ENCODE measurements around the gene PCDH17. TPM values are rescaled to one million over a fixed set of nuclear protein-coding genes. Genes with fewer than 3 reads are reported as not detected.

PCDH17 gene
- total RNA-seq, 2 donors from 2014 or later = 0.15 to 0.29 TPM

DNA sequence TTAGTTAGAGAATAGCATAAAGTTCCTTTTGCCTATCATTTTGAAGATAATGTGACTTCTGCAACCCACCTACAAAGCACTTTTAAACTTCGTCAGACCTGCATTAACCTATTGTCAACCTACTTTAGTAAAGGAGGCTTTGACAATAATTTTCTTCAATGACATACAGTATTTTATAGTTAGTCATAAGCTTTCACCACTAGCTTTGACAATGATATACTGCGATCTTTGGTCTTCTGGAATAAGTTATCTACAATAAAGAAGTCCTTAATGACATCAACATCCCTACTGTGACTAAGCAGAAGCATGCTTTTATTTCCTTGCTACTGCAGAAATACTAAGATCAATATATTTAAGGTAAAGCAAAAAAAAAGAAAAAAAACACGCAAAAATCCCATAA, 9.5 kb downstream of the PCDH17 start:
- H3K27me3 Mint-ChIP-seq = no peaks in the 10 kb centered on the region

DNA sequence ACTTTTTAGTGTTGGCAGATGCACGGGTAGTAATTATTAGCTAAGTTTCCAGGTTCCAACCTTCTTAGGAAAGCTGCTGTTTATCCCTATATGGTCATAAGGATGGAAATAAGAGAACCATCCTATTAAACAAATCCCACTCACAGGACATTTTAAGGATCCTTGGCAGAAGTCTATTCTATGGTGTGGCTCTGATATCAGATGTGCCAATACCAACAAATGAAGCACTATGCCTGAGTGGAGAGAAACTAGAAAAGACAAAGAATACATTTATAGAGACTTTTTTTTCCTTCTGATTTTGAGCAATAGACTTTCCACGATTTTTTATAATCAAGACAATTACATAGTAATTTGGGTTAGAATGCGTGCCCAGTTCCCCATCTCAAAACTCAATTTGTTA, 12.6 kb downstream of the PCDH17 start:
- Mint-ChIP-seq H3K4me1 (no peaks in the 10 kb centered on the region), H3K4me3 (no peak overlapping the region), H3K27ac (no peak overlapping the region), H3K27me3 (no peaks in the 10 kb centered on the region), H3K36me3 (ENCODE audit: low read depth) (no peaks in the 10 kb centered on the region)
- no peaks in the 10 kb centered on the region for H3K9me3 ChIP-seq (ENCODE audit: control insufficient read depth, low read length, poor library complexity, severe bottlenecking)
- ATAC-seq (no peak), DNase-seq (no peak)

More for the DNA sequence above, 9.5 kb downstream of the PCDH17 start:
- H3K4me1 Mint-ChIP-seq = no peaks in the 10 kb centered on the region
- H3K9me3 ChIP-seq (ENCODE audit: control insufficient read depth, low read length, poor library complexity, severe bottlenecking) = no peaks in the 10 kb centered on the region
- H3K4me3 Mint-ChIP-seq = no peak overlapping the region
- no peak overlapping the region for H3K27ac Mint-ChIP-seq
- DNase-seq (no peak), ATAC-seq (no peak)
- no peaks in the 10 kb centered on the region for H3K36me3 Mint-ChIP-seq (ENCODE audit: low read depth)

DNA sequence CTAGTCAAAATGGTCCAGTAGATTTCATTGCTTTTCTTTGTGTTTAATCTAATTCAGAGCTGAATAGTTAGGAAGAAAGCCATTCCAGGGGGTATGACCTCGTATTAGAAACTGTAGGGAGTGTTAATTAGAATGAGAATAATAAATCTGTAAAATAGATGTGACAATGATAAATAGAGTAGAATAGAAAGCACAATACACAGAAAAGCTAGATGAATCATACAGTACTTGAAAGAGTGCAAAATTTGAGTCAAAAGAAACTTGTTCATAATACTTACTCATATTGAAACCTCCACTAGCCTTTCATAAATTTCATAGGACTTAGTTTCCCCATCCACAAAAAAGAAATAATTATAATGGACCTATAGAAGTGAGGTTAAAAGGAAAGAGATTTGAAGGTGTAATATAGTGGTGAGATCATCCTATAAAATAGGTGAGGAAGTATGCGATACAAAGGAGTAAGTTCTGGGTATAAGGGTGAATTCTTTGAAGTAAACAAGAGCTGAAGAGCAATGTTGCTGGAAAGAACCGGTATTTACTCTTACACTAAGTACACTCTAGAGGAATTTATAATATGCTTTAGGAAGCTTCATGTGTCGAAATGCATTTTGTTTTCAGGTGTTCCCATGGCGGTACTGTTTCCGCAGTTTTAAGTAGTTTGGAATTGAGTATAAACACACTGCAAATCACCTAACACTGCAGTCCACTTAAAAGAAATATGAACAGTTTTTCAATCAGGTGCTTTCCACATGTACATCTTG, 21.9 kb downstream of the PCDH17 start:
- H3K27me3 Mint-ChIP-seq = no peaks in the 10 kb centered on the region
- no peak for ATAC-seq

DNA sequence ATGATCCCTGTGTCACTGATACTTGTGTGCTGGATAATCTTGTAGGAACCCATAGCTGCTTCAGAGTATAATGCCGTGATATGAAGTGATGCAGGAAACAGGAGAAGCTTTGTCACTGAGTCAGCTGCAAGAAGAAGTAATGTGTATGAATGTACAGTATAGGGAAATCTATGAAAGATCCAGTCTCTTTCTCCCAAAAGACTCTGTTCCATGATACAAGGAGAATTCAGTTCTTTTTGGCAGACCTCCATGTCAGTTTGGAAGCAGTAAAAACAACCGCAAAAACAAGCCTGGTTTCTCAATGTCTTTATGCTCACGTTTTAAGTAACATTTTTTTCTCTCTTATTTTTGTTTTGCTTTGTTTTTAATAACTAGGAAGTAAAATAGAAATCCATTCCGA, 33.9 kb downstream of the PCDH17 start:
- ATAC-seq (no peak), DNase-seq (no peak)
- Mint-ChIP-seq H3K4me1 (no peaks in the 10 kb centered on the region), H3K4me3 (no peak overlapping the region), H3K27ac (no peak overlapping the region), H3K36me3 (ENCODE audit: low read depth) (no peaks in the 10 kb centered on the region), H3K27me3 (no peaks in the 10 kb centered on the region)
- H3K9me3 ChIP-seq (ENCODE audit: control insufficient read depth, low read length, poor library complexity, severe bottlenecking) = no peaks in the 10 kb centered on the region

More for the DNA sequence above, 21.9 kb downstream of the PCDH17 start:
- Mint-ChIP-seq H3K27ac (no peak overlapping the region), H3K36me3 (ENCODE audit: low read depth) (no peaks in the 10 kb centered on the region), H3K4me1 (no peaks in the 10 kb centered on the region), H3K4me3 (no peak overlapping the region)
- no peak for DNase-seq
- H3K9me3 ChIP-seq (ENCODE audit: control insufficient read depth, low read length, poor library complexity, severe bottlenecking) = no peaks in the 10 kb centered on the region

DNA sequence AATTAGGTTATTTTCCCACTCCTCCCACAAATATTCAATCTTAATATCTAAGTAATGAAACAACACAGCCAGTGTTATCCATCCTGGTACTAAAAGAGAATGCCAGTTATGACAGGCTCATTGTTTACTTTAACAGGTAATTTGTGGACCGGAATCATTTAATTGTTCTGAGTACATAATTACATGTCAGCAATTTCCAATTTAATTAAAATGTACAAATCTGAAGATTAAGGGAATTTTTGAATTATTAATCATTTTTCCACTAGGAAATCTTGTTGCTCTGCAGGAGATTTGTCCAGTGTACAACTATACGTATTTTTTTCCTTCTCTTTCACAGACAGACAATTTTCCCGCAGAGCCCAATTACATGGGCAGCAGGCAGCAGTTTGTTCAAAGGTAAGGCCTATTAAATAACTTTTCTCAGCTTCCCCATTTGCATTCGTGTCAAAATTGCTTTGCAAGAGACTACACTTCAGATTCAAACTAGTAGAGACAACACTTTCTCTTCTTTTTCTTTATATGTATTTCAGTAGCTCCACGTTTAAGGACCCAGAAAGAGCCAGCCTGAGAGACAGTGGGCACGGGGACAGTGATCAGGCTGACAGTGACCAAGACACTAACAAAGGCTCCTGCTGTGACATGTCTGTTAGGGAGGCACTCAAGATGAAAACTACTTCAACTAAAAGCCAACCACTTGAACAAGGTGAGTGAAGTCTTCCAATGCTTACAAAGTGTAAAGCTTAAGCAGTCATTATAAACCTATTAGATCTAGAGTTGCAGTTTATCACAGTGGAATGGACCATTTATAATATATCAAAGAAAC, 34.8 kb downstream of the PCDH17 start:
- Mint-ChIP-seq H3K27me3 (no peaks in the 10 kb centered on the region), H3K36me3 (ENCODE audit: low read depth) (no peaks in the 10 kb centered on the region), H3K27ac (no peak overlapping the region), H3K4me3 (no peak overlapping the region), H3K4me1 (no peaks in the 10 kb centered on the region)
- ATAC-seq = no peak
- no peak for DNase-seq
- H3K9me3 ChIP-seq (ENCODE audit: control insufficient read depth, low read length, poor library complexity, severe bottlenecking) = no peaks in the 10 kb centered on the region

DNA sequence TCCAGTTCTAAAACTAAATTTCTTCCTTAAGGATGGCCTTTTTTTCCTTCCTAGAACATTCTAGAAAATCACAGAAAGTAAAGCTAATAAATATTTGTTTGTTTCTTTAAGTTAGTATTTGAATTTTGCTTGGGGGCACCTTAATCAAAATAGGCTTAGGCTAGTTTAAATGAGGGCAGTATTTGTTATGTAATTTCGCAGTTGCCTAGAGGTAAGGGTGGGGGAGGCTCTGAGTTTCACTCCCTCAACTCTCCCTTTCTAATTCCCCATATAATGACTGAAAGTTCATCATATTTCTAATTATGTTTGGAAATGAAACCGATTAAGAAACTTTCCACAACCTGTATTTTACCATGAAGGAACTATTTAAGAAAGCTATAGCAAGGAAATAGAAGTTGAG, 40.6 kb downstream of the PCDH17 start:
- Mint-ChIP-seq H3K4me3 (no peak overlapping the region), H3K27me3 (no peaks in the 10 kb centered on the region), H3K36me3 (ENCODE audit: low read depth) (no peaks in the 10 kb centered on the region), H3K4me1 (no peaks in the 10 kb centered on the region), H3K27ac (no peak overlapping the region)
- ATAC-seq (no peak), DNase-seq (no peak)
- H3K9me3 ChIP-seq (ENCODE audit: control insufficient read depth, low read length, poor library complexity, severe bottlenecking) = no peaks in the 10 kb centered on the region

DNA sequence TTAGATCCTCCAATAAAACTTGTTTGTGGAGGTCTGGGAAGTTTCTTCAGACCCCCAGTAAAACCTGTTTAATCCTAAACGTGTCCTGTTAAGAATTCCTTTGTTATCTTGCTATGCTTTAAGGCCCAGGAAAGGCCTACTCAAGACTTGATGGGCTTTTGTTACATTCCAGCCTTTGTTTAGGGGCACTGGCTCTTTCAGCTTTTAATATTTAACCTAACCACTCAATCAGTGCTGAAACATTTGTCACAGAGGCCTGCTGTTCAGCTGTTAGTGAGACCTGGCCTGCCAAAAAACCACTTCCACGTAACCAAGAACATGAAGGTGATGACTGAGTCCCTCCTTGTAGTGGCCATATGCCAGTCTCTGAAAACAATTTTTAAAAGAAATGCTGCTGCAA, 41.7 kb downstream of the PCDH17 start:
- DNase-seq (no peak), ATAC-seq (no peak)
- no peak overlapping the region for H3K27ac Mint-ChIP-seq
- H3K4me3 Mint-ChIP-seq = no peak overlapping the region
- no peaks in the 10 kb centered on the region for H3K27me3 Mint-ChIP-seq
- H3K36me3 Mint-ChIP-seq (ENCODE audit: low read depth) = no peaks in the 10 kb centered on the region
- no peaks in the 10 kb centered on the region for H3K4me1 Mint-ChIP-seq
- no peaks in the 10 kb centered on the region for H3K9me3 ChIP-seq (ENCODE audit: control insufficient read depth, low read length, poor library complexity, severe bottlenecking)

DNA sequence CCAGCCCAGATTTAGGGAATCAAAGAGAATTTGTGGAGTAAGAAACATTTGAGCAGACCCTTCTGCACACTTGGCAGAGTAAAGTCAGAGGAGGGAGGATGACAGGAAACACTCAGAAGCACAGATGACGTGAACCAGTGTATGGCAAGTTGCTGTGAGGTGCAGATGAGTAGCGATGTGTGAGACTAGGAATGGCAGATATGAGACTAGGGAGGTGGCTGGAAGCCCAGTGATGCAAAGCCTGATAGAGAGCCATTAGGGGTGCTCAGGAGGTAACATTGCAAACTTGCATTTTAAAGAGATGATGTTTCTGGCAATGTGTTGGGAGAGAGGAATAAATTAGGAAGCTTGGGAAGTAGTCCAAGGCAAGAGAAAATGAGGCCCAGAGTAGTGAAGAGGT, 44.0 kb downstream of the PCDH17 start:
- ATAC-seq (no peak), DNase-seq (no peak)
- no peaks in the 10 kb centered on the region for H3K9me3 ChIP-seq (ENCODE audit: control insufficient read depth, low read length, poor library complexity, severe bottlenecking)
- no peaks in the 10 kb centered on the region for H3K27me3 Mint-ChIP-seq
- no peaks in the 10 kb centered on the region for H3K4me1 Mint-ChIP-seq
- no peaks in the 10 kb centered on the region for H3K36me3 Mint-ChIP-seq (ENCODE audit: low read depth)
- no peak overlapping the region for H3K4me3 Mint-ChIP-seq
- H3K27ac Mint-ChIP-seq = no peak overlapping the region

DNA sequence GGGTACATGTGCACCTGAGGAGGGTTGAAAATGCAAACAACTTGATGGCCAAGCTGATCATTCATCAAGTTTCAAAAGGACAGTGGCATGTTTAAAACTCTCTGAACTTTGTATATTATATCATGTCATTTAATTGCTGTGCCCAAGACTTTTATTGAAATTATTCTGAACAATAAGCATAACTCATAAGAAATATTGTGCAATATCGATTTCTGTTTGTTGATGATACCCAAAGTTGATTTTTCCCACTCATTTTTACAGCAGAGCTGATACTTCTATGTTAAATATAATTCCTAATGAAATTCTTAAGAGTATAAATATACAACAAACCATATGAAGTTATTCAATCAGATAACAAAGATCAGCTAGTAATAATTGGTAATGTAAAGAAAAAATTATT, 49.1 kb downstream of the PCDH17 start:
- Mint-ChIP-seq H3K4me3 (no peak overlapping the region), H3K36me3 (ENCODE audit: low read depth) (no peaks in the 10 kb centered on the region), H3K4me1 (no peaks in the 10 kb centered on the region), H3K27me3 (no peaks in the 10 kb centered on the region), H3K27ac (no peak overlapping the region)
- no peaks in the 10 kb centered on the region for H3K9me3 ChIP-seq (ENCODE audit: control insufficient read depth, low read length, poor library complexity, severe bottlenecking)
- DNase-seq (no peak), ATAC-seq (no peak)

DNA sequence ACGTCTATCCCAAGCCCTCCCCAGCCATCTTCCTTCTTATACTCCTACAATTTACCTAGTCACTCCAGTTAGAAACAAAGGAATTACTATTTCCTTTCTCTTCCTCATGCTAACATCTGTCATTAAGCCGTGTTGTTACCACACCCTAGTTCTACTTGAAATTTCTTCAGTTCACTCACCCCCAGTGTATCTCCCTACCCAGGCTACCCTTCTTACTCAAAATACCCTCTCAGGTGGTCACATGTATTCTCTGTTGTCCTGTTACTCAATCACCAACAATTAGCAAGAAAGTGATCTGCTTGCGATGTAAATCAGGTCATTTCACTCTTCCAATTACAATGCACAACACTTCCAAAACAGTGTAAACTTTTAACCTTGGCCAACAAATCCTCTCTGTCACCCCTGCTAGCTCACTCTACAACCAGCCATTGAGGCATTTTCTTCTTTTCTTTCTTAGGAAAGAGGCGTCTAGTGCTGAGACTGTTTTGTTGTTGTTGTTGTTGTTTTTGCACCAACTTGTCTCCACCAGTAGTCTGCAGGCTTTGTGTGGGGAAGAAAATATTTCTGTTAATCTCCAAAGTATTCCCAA, 50.7 kb downstream of the PCDH17 start:
- Mint-ChIP-seq H3K4me1 (no peaks in the 10 kb centered on the region), H3K4me3 (no peak overlapping the region), H3K27me3 (no peaks in the 10 kb centered on the region), H3K36me3 (ENCODE audit: low read depth) (no peaks in the 10 kb centered on the region), H3K27ac (no peak overlapping the region)
- DNase-seq (no peak), ATAC-seq (no peak)
- no peaks in the 10 kb centered on the region for H3K9me3 ChIP-seq (ENCODE audit: control insufficient read depth, low read length, poor library complexity, severe bottlenecking)

DNA sequence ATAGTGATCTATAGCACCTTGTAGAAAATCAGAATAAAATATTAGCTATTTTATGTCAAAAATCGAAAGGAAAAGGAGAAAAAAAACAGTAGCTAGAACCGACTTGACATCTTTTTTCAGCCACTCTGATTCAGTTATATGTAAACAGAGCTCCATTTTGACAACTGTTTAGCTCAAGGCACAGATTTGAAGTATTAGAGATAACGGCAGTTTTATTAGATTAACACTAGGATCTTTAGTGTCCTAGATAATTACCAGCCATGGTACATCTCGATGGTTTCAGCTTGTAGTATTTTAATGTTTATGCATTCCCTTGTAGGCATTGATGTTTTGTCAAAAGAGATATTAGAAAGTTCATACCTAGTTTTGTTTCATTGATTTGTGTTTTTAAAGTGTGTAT, 67.3 kb downstream of the PCDH17 start:
- Mint-ChIP-seq H3K27ac (no peak overlapping the region), H3K36me3 (ENCODE audit: low read depth) (no peaks in the 10 kb centered on the region), H3K4me1 (no peaks in the 10 kb centered on the region), H3K4me3 (no peak overlapping the region), H3K27me3 (no peaks in the 10 kb centered on the region)
- DNase-seq (no peak), ATAC-seq (no peak)
- H3K9me3 ChIP-seq (ENCODE audit: control insufficient read depth, low read length, poor library complexity, severe bottlenecking) = no peaks in the 10 kb centered on the region

DNA sequence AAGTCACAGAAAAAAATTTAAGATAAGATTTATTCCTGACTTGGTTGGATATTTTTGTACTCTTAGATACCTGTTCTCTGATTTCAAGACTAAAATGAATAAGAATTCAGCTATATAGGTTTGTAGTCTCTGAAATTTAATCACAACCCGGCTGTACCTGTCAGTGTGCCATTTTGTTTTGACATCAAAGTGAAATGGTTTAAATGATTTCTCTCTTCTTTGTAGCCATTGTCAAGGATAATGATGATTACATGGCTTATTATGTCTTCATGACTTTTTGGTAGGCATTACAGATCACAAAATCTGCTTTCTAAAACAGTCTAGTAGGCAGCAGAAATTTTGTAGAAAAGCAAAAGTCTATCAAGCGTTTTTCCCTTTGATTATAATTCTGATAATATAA, 72.5 kb downstream of the PCDH17 start:
- no peak for ATAC-seq
- H3K9me3 ChIP-seq (ENCODE audit: control insufficient read depth, low read length, poor library complexity, severe bottlenecking) = no peaks in the 10 kb centered on the region
- Mint-ChIP-seq H3K36me3 (ENCODE audit: low read depth) (no peaks in the 10 kb centered on the region), H3K4me1 (no peaks in the 10 kb centered on the region), H3K27me3 (no peaks in the 10 kb centered on the region), H3K4me3 (no peak overlapping the region), H3K27ac (no peak overlapping the region)
- DNase-seq = no peak

DNA sequence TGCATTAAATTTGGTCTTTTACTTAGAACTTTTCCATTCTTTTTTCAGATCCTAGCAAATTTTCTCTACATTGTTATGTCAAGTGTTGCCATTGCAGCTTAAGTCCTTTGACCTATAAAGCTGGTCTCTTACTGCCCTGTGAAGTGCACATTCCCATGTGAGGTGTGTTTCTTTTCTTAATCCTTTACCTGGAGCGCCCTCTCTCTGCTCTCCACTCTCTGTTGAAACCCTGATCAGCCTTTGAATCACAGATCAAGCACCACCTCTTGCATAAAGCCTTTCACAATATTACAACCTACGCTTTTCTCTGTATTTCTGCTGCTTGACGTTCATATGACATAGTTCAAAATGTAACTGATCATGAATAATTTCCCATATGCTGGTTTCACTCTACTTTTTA, 84.8 kb downstream of the PCDH17 start:
- no peaks in the 10 kb centered on the region for H3K36me3 Mint-ChIP-seq (ENCODE audit: low read depth)
- DNase-seq = no peak
- no peak for ATAC-seq
- no peak overlapping the region for H3K27ac Mint-ChIP-seq
- no peaks in the 10 kb centered on the region for H3K27me3 Mint-ChIP-seq
- no peaks in the 10 kb centered on the region for H3K4me1 Mint-ChIP-seq
- no peaks in the 10 kb centered on the region for H3K9me3 ChIP-seq (ENCODE audit: control insufficient read depth, low read length, poor library complexity, severe bottlenecking)
- no peak overlapping the region for H3K4me3 Mint-ChIP-seq

All from T-helper 17 cell (primary cell).